ENCODE results near the gene GREM1.

- no peak for TF ChIP-seq CTCF (IDR thresholded peaks at IDR 0.05)
- no peak for TF ChIP-seq POLR2A (IDR thresholded peaks at IDR 0.05)
Measured at GRCh38 chr15:32698773-32699390, 18.9 kb upstream of the GREM1 start.

Data from thyroid gland (tissue), 4 donors.